Measurements from ENCODE around the gene EMX1.

Gene EMX1

GRCh38 chr2:72945450-72946019 lies 28.2 kb downstream of the EMX1 start:
- DNase-seq = no peak

DNA sequence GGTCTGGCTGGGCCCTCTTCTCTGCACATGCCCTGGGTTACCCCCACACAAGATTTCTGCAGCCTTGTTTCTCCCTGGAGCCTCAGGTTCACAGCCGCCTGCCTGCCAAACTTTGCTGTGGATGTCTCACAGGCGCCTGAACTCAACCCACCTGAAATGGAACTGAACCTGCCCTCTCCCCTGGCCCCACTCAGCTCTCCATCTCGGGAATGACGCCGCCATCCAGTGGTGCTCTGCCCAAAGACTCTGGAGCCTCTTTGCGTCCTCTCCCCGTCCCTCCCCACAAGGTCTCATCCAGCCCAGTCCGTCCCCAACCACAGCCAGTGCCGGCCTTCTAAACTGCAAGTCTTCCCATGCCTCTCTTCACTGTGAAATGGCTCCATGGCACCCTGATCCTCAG lies 29.1 kb downstream of the EMX1 start:
- DNase-seq = no peak

DNA sequence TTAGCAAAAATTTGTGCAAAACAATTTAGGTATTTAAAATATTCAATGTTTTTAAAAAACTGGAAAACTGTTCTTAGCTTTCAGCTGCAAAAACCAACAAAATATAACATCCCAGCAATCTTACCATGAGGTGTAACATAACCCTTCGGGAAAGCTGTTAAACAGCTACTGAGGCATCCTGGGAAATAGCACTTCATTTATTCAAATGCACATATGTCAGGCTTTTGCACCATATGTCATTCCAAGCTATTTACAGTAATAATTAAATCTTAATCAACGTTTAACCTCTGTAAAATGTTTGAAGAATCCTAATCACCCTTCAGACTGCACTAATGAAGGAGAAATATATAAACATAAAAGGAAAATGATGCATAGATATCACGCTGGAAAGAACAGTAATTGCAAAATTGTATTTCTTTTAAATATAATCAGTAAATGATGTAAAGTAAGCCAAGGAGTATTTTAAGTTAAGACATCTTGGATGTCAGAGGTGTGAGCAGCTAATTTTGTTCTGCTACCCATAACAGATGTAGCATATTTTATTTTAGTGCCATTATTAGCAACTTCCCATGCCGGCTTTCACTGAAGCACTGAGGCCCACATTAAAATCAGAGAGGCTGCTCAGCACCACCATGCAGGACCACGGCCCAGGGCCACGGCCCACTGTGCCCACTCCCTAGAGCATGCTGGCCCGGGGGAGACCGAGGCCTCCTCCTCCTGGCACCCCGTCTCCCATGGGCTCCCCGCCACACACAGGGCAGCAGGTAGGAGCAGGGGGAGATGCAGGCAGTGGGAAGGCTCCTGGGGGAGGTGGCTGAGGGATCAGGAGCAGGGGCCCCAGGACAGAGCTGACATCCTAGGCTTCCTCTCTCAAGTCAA lies 30.9 kb downstream of the EMX1 start:
- DNase-seq = no peak

DNA sequence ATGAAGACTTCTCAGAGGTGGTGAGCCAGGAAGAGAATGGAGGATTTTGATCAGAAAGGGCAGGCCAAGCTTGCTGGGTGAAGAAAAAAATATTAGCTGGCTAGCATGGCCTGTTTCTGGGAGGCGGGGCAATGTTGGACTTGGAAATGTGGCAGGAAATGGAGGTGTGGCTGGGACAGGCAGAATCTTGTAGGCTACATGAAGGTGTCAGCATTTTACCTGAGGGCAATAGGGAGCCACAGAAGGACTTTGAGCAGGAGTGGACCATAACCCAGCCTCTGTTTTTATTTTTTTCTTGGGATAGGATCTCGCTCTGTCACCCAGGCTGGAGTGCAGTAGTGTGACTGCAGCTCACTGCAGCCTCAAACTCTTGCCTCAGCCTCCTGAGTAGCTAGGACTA lies 31.7 kb downstream of the EMX1 start:
- no peak for DNase-seq

GRCh38 chr2:72949642-72950041 lies 32.3 kb downstream of the EMX1 start:
- no peak for DNase-seq

- DNase-seq = no peak
Observed at GRCh38 chr2:72950558-72951255, 33.4 kb downstream of the EMX1 start.

- no peak for DNase-seq
Observed at GRCh38 chr2:72951303-72952095, 34.2 kb downstream of the EMX1 start.

GRCh38 chr2:72952110-72952823 lies 34.9 kb downstream of the EMX1 start:
- DNase-seq = no peak

DNA sequence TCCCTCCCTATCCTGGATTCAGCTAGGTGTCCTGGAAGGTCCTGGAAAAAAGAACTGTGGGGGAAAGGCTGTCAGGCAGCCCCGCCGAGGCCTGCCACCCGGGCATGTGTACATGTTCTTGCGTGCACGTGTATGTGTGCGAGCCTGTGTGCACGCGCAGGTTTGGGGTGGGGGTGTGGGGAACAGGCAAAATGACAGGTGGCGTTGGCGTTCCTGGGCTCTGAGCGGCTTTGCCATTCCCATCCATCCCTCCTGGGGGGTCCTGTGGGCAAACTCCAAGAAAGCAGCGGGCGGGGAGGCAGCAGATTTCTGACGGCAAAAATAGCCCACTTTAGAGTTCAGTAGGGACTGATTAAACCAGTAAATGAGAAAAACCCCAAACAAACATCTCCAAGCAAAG lies 35.6 kb downstream of the EMX1 start:
- DNase-seq = no peak

DNA sequence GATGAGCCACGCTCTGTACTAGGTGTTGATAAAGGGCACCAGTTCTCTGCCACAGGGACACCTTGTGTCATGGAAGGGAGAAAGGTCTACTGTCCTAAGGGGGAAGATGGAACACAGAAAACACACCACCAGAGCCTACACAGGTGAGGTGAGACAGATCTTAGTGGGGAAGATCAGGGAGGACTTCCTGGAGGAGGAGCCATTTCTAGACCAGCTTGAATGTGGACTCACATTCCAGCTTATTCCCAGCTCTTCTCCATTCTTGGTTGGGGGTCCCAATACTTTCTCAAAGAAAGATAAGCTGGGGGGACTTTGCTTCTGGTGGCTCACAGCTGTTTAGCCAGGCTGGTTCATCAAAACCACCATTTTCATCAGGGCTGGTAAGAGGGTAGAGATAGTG lies 36.2 kb downstream of the EMX1 start:
- no peak for DNase-seq

DNA sequence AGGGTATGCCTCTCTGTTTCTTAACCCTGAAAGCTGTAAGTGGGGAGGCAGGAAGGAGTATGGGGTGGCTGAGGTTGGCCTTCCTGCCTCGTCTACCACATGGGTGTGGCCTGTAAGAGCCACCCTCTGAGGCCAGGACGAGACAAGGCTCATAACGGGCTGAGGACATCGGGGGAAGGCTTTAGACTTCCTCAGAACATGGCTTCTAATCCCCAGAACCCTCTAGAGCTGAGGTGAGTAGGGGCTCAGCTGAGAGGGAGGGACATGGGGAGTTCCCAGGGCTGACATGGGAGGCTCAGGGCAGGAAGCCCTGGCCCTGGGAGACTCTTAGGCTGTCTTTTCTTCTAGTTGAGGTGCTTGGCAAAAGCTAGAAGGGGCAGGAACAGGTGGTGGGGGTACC lies 36.7 kb downstream of the EMX1 start:
- no peak for DNase-seq

- peak; percentile 47 for DNase-seq
Observed at GRCh38 chr2:72954376-72955227, 37.3 kb downstream of the EMX1 start.

- peak; percentile 88 for DNase-seq
Observed at GRCh38 chr2:72955228-72956049, 38.1 kb downstream of the EMX1 start.

DNA sequence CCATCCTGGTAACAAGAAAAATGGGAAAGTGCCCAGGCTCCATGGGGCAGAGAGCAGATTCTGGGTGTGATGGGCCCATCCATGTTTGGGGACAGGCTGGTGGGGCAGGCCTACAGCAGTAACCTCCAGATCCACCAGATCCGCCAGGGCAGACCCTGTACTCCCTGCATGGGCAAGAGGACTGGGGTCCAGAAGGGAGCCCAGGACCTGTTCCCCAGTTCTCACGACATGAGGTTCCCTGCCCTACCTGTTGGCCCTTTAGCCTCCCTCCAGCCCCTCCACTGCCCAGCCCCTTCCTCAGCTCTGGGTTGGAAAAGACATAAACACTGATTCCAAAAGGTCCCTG lies 38.7 kb downstream of the EMX1 start:
- no peak for DNase-seq

DNA sequence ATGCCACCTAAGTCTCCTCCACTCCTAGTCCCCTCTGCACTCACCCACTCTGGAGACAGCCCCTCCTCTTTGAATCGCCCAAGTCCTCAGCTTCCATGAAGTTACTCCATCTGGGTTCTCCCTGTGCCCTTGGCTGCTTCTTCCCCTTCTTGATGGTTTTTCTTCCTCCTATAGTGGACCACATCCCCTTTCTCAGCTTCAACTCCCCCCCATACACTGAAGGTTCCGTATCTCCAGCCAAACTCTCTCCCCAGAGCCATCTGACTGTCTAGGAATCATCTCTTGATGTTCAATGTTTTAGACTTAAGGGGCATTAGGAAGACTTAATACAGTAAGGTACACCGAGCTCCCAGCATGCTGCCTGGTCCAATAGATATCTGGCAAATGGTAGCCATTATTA lies 39.6 kb downstream of the EMX1 start:
- no peak for DNase-seq

GRCh38 chr2:72958542-72959385 lies 41.4 kb downstream of the EMX1 start:
- DNase-seq = no peak

DNA sequence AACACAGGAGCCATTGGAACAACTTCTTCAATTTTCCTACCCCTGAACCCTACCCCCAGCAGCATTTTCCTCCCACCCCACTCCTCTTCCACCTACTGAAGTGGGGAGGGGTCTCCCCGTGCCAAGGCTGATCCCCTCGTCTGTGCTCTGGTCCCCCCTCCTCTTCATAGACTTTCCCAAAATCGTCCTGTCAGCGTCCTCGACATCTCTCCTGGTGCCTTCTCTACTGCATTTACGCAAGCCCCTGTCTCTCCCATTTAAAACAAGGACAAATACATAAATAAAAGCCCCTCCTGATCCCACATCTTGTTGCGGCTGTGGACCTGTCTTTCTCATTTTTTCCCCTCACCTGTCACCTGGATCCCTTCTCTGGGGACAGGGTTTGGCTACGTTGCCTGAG lies 42.2 kb downstream of the EMX1 start:
- no peak for DNase-seq

DNA sequence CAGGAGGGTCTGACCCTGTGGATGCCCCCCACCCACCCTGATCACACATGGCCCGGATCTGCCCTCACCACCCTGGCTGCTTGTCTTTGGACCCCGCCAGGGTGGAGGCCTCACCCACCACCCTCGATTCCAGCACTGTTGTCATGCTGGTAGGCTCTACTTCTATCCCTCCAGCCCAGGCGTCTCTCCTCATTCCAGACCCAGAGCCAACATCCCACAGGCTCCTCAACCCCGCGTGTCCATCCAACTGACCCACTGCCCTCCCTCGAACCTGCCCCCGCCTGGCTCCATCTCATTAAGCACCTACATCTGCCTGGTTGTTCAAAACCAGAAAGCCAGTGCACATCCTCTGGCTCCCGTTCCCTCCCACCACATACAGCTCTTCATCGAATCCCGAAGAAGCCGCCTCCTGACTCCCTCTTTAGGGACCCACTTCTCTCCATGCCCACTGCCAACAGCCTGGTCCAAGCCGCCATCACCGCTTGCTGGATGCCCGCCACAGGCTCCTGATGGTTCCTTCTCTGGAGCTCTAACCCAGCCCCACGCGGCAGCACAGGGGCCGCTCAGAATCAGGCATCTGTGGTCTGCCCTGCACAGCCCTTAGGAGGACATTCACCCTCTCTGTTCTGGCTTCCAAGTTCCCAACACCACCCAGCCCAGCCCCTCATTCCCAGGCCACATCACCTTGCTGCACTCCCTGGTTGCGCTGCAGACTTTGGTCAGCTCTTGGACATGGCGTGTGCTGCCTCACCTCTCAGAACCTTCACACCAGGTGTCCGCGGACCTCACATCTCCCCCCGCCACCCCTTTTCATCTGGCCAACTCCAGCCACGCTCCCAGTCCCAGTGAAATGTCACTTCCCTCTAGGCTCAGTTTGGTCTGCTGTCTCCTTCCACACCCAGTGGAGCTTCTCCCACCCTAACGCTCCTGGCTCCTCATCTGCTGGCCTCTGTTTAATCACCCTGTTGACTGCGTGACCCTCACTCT lies 43.0 kb downstream of the EMX1 start:
- no peak for DNase-seq

Measured in eye (tissue), 1 donor.